ENCODE data around the gene KLRC4.

DNA sequence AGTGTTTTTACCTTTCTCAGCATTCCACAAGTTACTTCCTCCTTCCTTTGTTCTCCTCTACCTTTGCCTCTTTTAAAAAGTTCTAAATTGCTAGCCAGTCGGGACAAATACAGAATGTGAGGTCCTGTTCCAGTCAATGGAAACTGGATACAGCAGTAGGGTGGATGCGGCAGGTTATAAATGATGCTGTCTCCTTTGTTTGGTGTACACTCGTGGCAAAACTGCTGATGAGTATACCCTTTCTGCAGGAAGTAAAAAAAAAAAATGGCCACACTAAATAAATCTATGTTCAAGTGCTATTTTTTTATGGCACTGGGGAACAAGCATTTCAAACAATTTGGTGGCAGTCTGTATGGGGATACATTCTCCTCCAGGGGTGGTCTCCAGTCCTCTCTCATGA, 47.2 kb downstream of the KLRC4 start:
- TF ChIP-seq CTCF (IDR thresholded peaks at IDR 0.05 in 8 of 11, conservative IDR thresholded peaks at IDR 0.05 in 3 of 11) (no peak), POLR2AphosphoS5 (IDR thresholded peaks at IDR 0.05) (no peak), POLR2A (IDR thresholded peaks at IDR 0.05) (no peak)
